ENCODE results near the gene NLN.
"Not testable (repeated sequence)": the region's sequence is repeated elsewhere in the genome, so short reads cannot be mapped to it uniquely, and the experiment has no call there.

NLN gene

GRCh38 chr5:65832603-65833228 is 110.7 kb downstream of the NLN start:
- DNase-seq (ENCODE audit: low spot score): no peak

- DNase-seq (ENCODE audit: low spot score): no peak
Measured at GRCh38 chr5:65833780-65834179, 111.8 kb downstream of the NLN start.

- no peak for DNase-seq (ENCODE audit: low spot score)
Measured at GRCh38 chr5:65834306-65834705, 112.3 kb downstream of the NLN start.

- no peak for DNase-seq (ENCODE audit: low spot score)
Measured at GRCh38 chr5:65835191-65835590, 113.2 kb downstream of the NLN start.

GRCh38 chr5:65837139-65837538 is 115.1 kb downstream of the NLN start:
- no peak for DNase-seq (ENCODE audit: low spot score)

- not testable (repeated sequence) for DNase-seq (ENCODE audit: low spot score)
Measured at GRCh38 chr5:65839170-65839569, 117.2 kb downstream of the NLN start.

- no peak for DNase-seq (ENCODE audit: low spot score)
Measured at GRCh38 chr5:65840071-65840470, 118.1 kb downstream of the NLN start.

- DNase-seq (ENCODE audit: low spot score): not testable (repeated sequence)
Measured at GRCh38 chr5:65844763-65845162, 122.8 kb downstream of the NLN start.

- DNase-seq (ENCODE audit: low spot score): no peak
Measured at GRCh38 chr5:65846101-65846500, 124.1 kb downstream of the NLN start.

- not testable (repeated sequence) for DNase-seq (ENCODE audit: low spot score)
Measured at GRCh38 chr5:65847019-65847418, 125.0 kb downstream of the NLN start.

- not testable (repeated sequence) for DNase-seq (ENCODE audit: low spot score)
Measured at GRCh38 chr5:65849918-65850317, 127.9 kb downstream of the NLN start.

- no peak for DNase-seq (ENCODE audit: low spot score)
Measured at GRCh38 chr5:65854925-65855324, 132.9 kb downstream of the NLN start.

- no peak for DNase-seq (ENCODE audit: low spot score)
Measured at GRCh38 chr5:65855766-65856315, 133.8 kb downstream of the NLN start.

- DNase-seq (ENCODE audit: low spot score): no peak
Measured at GRCh38 chr5:65856520-65856919, 134.5 kb downstream of the NLN start.

GRCh38 chr5:65858316-65858715 is 136.3 kb downstream of the NLN start:
- no peak for DNase-seq (ENCODE audit: low spot score)

- DNase-seq (ENCODE audit: low spot score): no peak
Measured at GRCh38 chr5:65861830-65862241, 139.8 kb downstream of the NLN start.

GRCh38 chr5:65862384-65862783 is 140.4 kb downstream of the NLN start:
- no peak for DNase-seq (ENCODE audit: low spot score)

- DNase-seq (ENCODE audit: low spot score): no peak
Measured at GRCh38 chr5:65863747-65864146, 141.7 kb downstream of the NLN start.

- no peak for DNase-seq (ENCODE audit: low spot score)
Measured at GRCh38 chr5:65866837-65867521, 145.0 kb downstream of the NLN start.

GRCh38 chr5:65867542-65868195 is 145.7 kb downstream of the NLN start:
- no peak for DNase-seq (ENCODE audit: low spot score)

- no peak for DNase-seq (ENCODE audit: low spot score)
Measured at GRCh38 chr5:65868509-65868908, 146.5 kb downstream of the NLN start.

- no peak for DNase-seq (ENCODE audit: low spot score)
Measured at GRCh38 chr5:65871182-65871581, 149.2 kb downstream of the NLN start.

- DNase-seq (ENCODE audit: low spot score): not testable (repeated sequence)
Measured at GRCh38 chr5:65871776-65872175, 149.8 kb downstream of the NLN start.

Measured in NAMALWA (cell line).